IMR-90 (cell line): ENCODE measurements around the gene SNTG2. TPM values are rescaled to one million over a fixed set of nuclear protein-coding genes. Genes with fewer than 3 reads are reported as not detected.

Experiments
- ATAC-seq: fragments of 200-7000 bp; cut with Tn5 transposase; 2 replicates; pipeline ENCODE4 v1.9.1; 2020; ENCODE audit warnings: low read depth, mild to moderate bottlenecking, moderate library complexity
- BruUV-seq: library from RNA; stranded (reverse); fragments of 400-500 nt; replicated peaks from 2 replicates; lab custom pipeline; 2021; lab: Mats Ljungman, UMichigan
- CTCF ChIA-PET: fragments of 300-600 bp; formaldehyde crosslinking; extraction: SDS; loops from one replicate; lab custom pipeline; 2021; ENCODE audit warnings: antibody characterized with exemption; lab: Yijun Ruan, JAX
- POLR2A ChIA-PET: fragments of 300-600 bp; sonication (Branson Sonifier 250); formaldehyde crosslinking; loops from one replicate; lab custom pipeline; 2022; ENCODE audit warnings: antibody characterized with exemption; ENCODE audit not compliant: unreplicated experiment; lab: Charles Lee
- DNase-seq: peaks from one replicate; pipeline ENCODE4 v3.0.0; 2013
- H2AFZ ChIP-seq: replicated peaks from 2 replicates; pipeline ENCODE3; 2013; ENCODE audit warnings: low read length, mild to moderate bottlenecking; ENCODE audit not compliant: poor library complexity
- H2AK5ac ChIP-seq: 2 replicates; pipeline ENCODE4 v1.6.1; 2013; ENCODE audit warnings: low read depth, low read length, inconsistent platforms
- H2AK9ac ChIP-seq: replicated peaks from 2 replicates; pipeline ENCODE3; 2013; ENCODE audit warnings: mild to moderate bottlenecking, low read depth, low read length, moderate library complexity; ENCODE audit not compliant: poor library complexity
- H2BK120ac ChIP-seq: 2 replicates; pipeline ENCODE4 v1.6.1; 2013; ENCODE audit warnings: low read depth, low read length, inconsistent platforms
- H2BK15ac ChIP-seq: 3 replicates; pipeline ENCODE4 v1.6.1; 2013; ENCODE audit warnings: low read depth, low read length, inconsistent platforms
- H2BK20ac ChIP-seq: 2 replicates; pipeline ENCODE4 v1.6.1; 2013; ENCODE audit warnings: low read depth, mild to moderate bottlenecking, inconsistent platforms, low read length, moderate library complexity
- H2BK5ac ChIP-seq: 2 replicates; pipeline ENCODE4 v1.6.1; 2013; ENCODE audit warnings: mild to moderate bottlenecking, low read depth, low read length, inconsistent platforms; ENCODE audit not compliant: poor library complexity, severe bottlenecking
- H3K14ac ChIP-seq: replicated peaks from 2 replicates; pipeline ENCODE4 v1.6.1; 2013; ENCODE audit warnings: low read depth, low read length, inconsistent platforms
- H3K18ac ChIP-seq: 2 replicates; pipeline ENCODE4 v1.6.1; 2013; ENCODE audit warnings: low read depth, low read length, control low read depth
- H3K23ac ChIP-seq: 2 replicates; pipeline ENCODE4 v1.6.1; 2013; ENCODE audit warnings: low read depth, low read length, inconsistent platforms
- H3K27ac ChIP-seq: 2 replicates; pipeline ENCODE4 v1.5.1; 2013; ENCODE audit warnings: mild to moderate bottlenecking, control low read depth, low read length; ENCODE audit not compliant: insufficient read depth
- H3K27me3 ChIP-seq: 2 replicates; pipeline ENCODE4 v1.6.1; 2013; ENCODE audit warnings: low read length; ENCODE audit not compliant: control insufficient read depth, insufficient read depth
- H3K36me3 ChIP-seq: 2 replicates; pipeline ENCODE4 v1.6.1; 2013; ENCODE audit warnings: low read length, mixed read lengths; ENCODE audit not compliant: control insufficient read depth, insufficient read depth
- H3K4ac ChIP-seq: 2 replicates; pipeline ENCODE4 v1.6.1; 2013; ENCODE audit warnings: low read depth, low read length, inconsistent platforms
- H3K4me1 ChIP-seq: 2 replicates; pipeline ENCODE4 v1.6.1; 2013; ENCODE audit warnings: low read length, mixed read lengths; ENCODE audit not compliant: control insufficient read depth, insufficient read depth
- H3K4me2 ChIP-seq: 2 replicates; pipeline ENCODE4 v1.6.1; 2013; ENCODE audit warnings: low read depth, mild to moderate bottlenecking, control low read depth, low read length, moderate library complexity
- H3K4me3 ChIP-seq: 2 replicates; pipeline ENCODE4 v1.5.1; 2013; ENCODE audit warnings: low read depth, mild to moderate bottlenecking, control low read depth, low read length, moderate library complexity; ENCODE audit not compliant: insufficient read depth
- H3K56ac ChIP-seq: 2 replicates; pipeline ENCODE4 v1.6.1; 2013; ENCODE audit warnings: low read length, inconsistent platforms; ENCODE audit not compliant: insufficient read depth; ENCODE audit errors: extremely low read depth
- H3K79me1 ChIP-seq, 2 experiments: 2 replicates each; pipeline ENCODE4 v1.6.1; 2013; ENCODE audit warnings: low read length in 2 of 2, inconsistent platforms in 1 of 2, low read depth in 1 of 2
- H3K9ac ChIP-seq: 2 replicates; pipeline ENCODE4 v1.6.1; 2013; ENCODE audit warnings: low read depth, low read length, control low read depth
- H3K9me1 ChIP-seq: 2 replicates; pipeline ENCODE4 v1.6.1; 2013; ENCODE audit warnings: low read length, inconsistent platforms; ENCODE audit not compliant: insufficient read depth
- H3K9me3 ChIP-seq: 2 replicates; pipeline ENCODE4 v1.6.1; 2013; ENCODE audit warnings: low read length; ENCODE audit not compliant: control insufficient read depth, insufficient read depth
- H4K20me1 ChIP-seq: 2 replicates; pipeline ENCODE4 v1.6.1; 2013; ENCODE audit warnings: low read length, inconsistent platforms; ENCODE audit not compliant: insufficient read depth
- H4K5ac ChIP-seq: 2 replicates; pipeline ENCODE4 v1.6.1; 2013; ENCODE audit warnings: mild to moderate bottlenecking, low read depth, low read length, control low read depth
- H4K8ac ChIP-seq, 2 experiments: 2 replicates each; pipeline ENCODE4 v1.6.1; 2013; ENCODE audit warnings: low read depth in 2 of 2, low read length in 2 of 2, control low read depth in 1 of 2, inconsistent platforms in 1 of 2
- H4K91ac ChIP-seq: 2 replicates; pipeline ENCODE4 v1.6.1; 2013; ENCODE audit warnings: low read depth, low read length, inconsistent platforms; ENCODE audit not compliant: insufficient read depth
- BHLHE40 ChIP-seq: fragments of 150-350 bp; IDR thresholded peaks from 2 replicates; pipeline ENCODE4 v1.6.1; 2016; ENCODE audit warnings: mild to moderate bottlenecking, low read depth, low read length
- CEBPB ChIP-seq: IDR thresholded peaks from 2 replicates; pipeline ENCODE4 v1.6.1; 2012; ENCODE audit warnings: low read depth, low read length, improper control_type of control experiment
- CHD1 ChIP-seq: IDR thresholded peaks from 2 replicates; pipeline ENCODE4 v1.6.1; 2012; ENCODE audit warnings: low read depth, low read length, improper control_type of control experiment
- MAFK ChIP-seq: IDR thresholded peaks from 2 replicates; pipeline ENCODE4 v1.6.1; 2012; ENCODE audit warnings: low read depth, low read length, improper control_type of control experiment
- MAZ ChIP-seq: IDR thresholded peaks from 2 replicates; pipeline ENCODE4 v1.6.1; 2012; ENCODE audit warnings: low read depth, mild to moderate bottlenecking, low read length, improper control_type of control experiment, moderate library complexity, borderline replicate concordance
- MXI1 ChIP-seq: IDR thresholded peaks from 2 replicates; pipeline ENCODE4 v1.6.1; 2012; ENCODE audit warnings: low read depth, mild to moderate bottlenecking, low read length, moderate library complexity, borderline replicate concordance
- NFE2L2 ChIP-seq: fragments of 150-350 bp; IDR thresholded peaks from 2 replicates; pipeline ENCODE4 v1.6.1; 2016; ENCODE audit warnings: low read depth, mild to moderate bottlenecking, low read length
- POLR2A ChIP-seq: IDR thresholded peaks from 2 replicates; pipeline ENCODE4 v1.6.1; 2012; ENCODE audit warnings: mild to moderate bottlenecking, low read depth, low read length
- RAD21 ChIP-seq: IDR thresholded peaks from 2 replicates; pipeline ENCODE4 v1.6.1; 2012; ENCODE audit warnings: low read length, improper control_type of control experiment
- RCOR1 ChIP-seq: IDR thresholded peaks from 2 replicates; pipeline ENCODE4 v1.6.1; 2012; ENCODE audit warnings: mild to moderate bottlenecking, low read length, improper control_type of control experiment; ENCODE audit not compliant: insufficient replicate concordance
- RFX5 ChIP-seq: IDR thresholded peaks from 2 replicates; pipeline ENCODE4 v1.8.0; 2012; ENCODE audit warnings: low read depth, mild to moderate bottlenecking, low read length, moderate library complexity
- SMC3 ChIP-seq: fragments of 150-350 bp; IDR thresholded peaks from 2 replicates; pipeline ENCODE4 v1.6.1; 2016; ENCODE audit warnings: low read depth, mild to moderate bottlenecking, antibody characterized with exemption, low read length, moderate library complexity
- WGBS, 2 experiments: methylation state at CpG; one replicate each; pipeline versions ENCODE4 v1.1.5 to v1.1.7; 2013; ENCODE audit warnings: missing lambda C conversion rate in 2 of 2; ENCODE audit not compliant: insufficient read length in 1 of 2; ENCODE audit errors: extremely low coverage in 2 of 2; 5-methylcytosine and 5-hydroxymethylcytosine counted together
- dilution Hi-C: fragments of 300-500 bp; cut with HindIII; formaldehyde crosslinking; loops from one replicate; pipeline ENCODE4 v1.14.3; 2018; ENCODE audit warnings: low sequenced_read_pairs; ENCODE audit not compliant: unreplicated experiment
- in situ Hi-C: fragments of 300-500 bp; cut with MboI; formaldehyde crosslinking; loops from 3 replicates; pipeline ENCODE4 v1.14.3; 2019; ENCODE audit warnings: low sequenced_read_pairs, inconsistent platforms, mixed read lengths
- intact Hi-C: fragments of 100-400 bp; cut with micrococcal nuclease; formaldehyde crosslinking; loops from 2 replicates; pipeline ENCODE4 v1.10.0; 2022
- polyA plus RNA-seq, 3 experiments: library from polyadenylated mRNA; depleted of rRNA; stranded (reverse); fragments of >200 nt; gene quantifications; 2 replicates each; pipeline ENCODE4 v1.2.3, GENCODE V29; 2012; ENCODE audit warnings: low replicate concordance in 1 of 3
- total RNA-seq: library from RNA; depleted of rRNA; stranded (reverse); fragments of >200 nt; gene quantifications from 2 replicates; pipeline ENCODE4 v1.2.3, GENCODE V29; 2012
- TF ChIP-seq, protein P1 (sequence below): fragments of 150-350 bp; IDR thresholded peaks from 2 replicates; pipeline ENCODE4 v1.6.1; 2016; ENCODE audit warnings: low read depth, mild to moderate bottlenecking, low read length, moderate library complexity, borderline replicate concordance
- TF ChIP-seq, protein P2 (sequence below): conservative IDR thresholded peaks from 2 replicates; pipeline ENCODE4 v1.5.1; 2012; ENCODE audit warnings: mild to moderate bottlenecking, low read depth, low read length, improper control_type of control experiment
- TF ChIP-seq, protein P3 (sequence below): fragments of 150-350 bp; IDR thresholded peaks from 2 replicates; pipeline ENCODE4 v1.6.1; 2017; ENCODE audit warnings: mild to moderate bottlenecking, antibody characterized with exemption, low read length, low read depth

SNTG2 gene
- total and polyA plus RNA-seq, 2 of the 4 experiments (the other 2 are of a cell fraction): under 0.01 to 0.17 TPM

DNA sequence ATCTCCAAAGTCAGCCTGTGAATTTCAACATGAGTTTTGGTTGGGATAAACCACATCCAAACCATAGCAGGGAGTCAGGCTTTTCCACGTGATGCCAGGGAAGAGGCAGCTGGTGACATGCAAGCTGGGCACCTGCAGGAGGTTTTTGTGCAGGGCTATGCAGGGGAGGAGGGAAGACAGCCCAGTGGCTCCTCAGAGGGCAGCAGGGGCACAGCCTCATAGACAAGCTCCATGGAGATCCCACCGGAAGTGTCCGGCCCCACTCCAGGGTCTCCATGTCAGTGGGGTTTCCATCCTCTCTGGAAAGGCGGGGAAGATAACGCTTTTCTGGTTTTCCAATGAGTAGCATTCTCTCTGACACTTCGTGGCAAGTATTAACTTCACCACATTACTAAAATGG, 327.0 kb downstream of the SNTG2 start:
- H3K4me3 ChIP-seq: no peak overlapping the region
- H3K4me1 ChIP-seq: no peaks in the 10 kb centered on the region
- no peak overlapping the region for H3K14ac ChIP-seq
- no peak overlapping the region; the same call in 1 of the 2 replicates for H3K56ac ChIP-seq
- in situ Hi-C loops: no loop called here
- no TSS peak for BruUV-seq
- dilution Hi-C loops: no loop called here
- no peak overlapping the region for H3K4ac ChIP-seq
- no peak overlapping the region for H4K91ac ChIP-seq
- no peak overlapping the region for H2BK120ac ChIP-seq
- H4K8ac ChIP-seq: no peak overlapping the region
- H2AK9ac ChIP-seq: no peak overlapping the region
- H3K36me3 ChIP-seq: no peaks in the 10 kb centered on the region
- no peak overlapping the region for H2AFZ ChIP-seq
- H3K9me1 ChIP-seq: no peaks in the 10 kb centered on the region; the same call in 1 of the 2 replicates
- no peaks in the 10 kb centered on the region for H4K20me1 ChIP-seq
- no peak overlapping the region for H3K18ac ChIP-seq
- no CpG with 5 or more reads among the region's 6 CpGs for whole genome bisulfite sequencing, 2 experiments
- DNase-seq: no peak
- CTCF ChIA-PET: no interaction called here
- POLR2A ChIA-PET: no interaction called here
- no peaks in the 10 kb centered on the region for H3K27me3 ChIP-seq
- ATAC-seq: no peak
- H2BK20ac ChIP-seq: no peak overlapping the region
- peaks cover 20% of the 10 kb centered on the region for H3K9me3 ChIP-seq
- H2BK15ac ChIP-seq: no peak overlapping the region
- H3K4me2 ChIP-seq: no peak overlapping the region
- no peak overlapping the region for H4K5ac ChIP-seq
- no peak overlapping the region for H3K27ac ChIP-seq
- H2AK5ac ChIP-seq: no peak overlapping the region
- no peak overlapping the region for H3K23ac ChIP-seq
- TF ChIP-seq CEBPB: no peak
- TF ChIP-seq, protein P1, sequence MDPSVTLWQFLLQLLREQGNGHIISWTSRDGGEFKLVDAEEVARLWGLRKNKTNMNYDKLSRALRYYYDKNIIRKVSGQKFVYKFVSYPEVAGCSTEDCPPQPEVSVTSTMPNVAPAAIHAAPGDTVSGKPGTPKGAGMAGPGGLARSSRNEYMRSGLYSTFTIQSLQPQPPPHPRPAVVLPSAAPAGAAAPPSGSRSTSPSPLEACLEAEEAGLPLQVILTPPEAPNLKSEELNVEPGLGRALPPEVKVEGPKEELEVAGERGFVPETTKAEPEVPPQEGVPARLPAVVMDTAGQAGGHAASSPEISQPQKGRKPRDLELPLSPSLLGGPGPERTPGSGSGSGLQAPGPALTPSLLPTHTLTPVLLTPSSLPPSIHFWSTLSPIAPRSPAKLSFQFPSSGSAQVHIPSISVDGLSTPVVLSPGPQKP: no peak
- TF ChIP-seq, protein P2, sequence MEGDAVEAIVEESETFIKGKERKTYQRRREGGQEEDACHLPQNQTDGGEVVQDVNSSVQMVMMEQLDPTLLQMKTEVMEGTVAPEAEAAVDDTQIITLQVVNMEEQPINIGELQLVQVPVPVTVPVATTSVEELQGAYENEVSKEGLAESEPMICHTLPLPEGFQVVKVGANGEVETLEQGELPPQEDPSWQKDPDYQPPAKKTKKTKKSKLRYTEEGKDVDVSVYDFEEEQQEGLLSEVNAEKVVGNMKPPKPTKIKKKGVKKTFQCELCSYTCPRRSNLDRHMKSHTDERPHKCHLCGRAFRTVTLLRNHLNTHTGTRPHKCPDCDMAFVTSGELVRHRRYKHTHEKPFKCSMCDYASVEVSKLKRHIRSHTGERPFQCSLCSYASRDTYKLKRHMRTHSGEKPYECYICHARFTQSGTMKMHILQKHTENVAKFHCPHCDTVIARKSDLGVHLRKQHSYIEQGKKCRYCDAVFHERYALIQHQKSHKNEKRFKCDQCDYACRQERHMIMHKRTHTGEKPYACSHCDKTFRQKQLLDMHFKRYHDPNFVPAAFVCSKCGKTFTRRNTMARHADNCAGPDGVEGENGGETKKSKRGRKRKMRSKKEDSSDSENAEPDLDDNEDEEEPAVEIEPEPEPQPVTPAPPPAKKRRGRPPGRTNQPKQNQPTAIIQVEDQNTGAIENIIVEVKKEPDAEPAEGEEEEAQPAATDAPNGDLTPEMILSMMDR: no peak
- TF ChIP-seq MAFK: no peak
- TF ChIP-seq, protein P3, sequence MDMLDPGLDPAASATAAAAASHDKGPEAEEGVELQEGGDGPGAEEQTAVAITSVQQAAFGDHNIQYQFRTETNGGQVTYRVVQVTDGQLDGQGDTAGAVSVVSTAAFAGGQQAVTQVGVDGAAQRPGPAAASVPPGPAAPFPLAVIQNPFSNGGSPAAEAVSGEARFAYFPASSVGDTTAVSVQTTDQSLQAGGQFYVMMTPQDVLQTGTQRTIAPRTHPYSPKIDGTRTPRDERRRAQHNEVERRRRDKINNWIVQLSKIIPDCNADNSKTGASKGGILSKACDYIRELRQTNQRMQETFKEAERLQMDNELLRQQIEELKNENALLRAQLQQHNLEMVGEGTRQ: no peak
- no peak for TF ChIP-seq RAD21
- TF ChIP-seq MXI1: no peak
- TF ChIP-seq NFE2L2: no peak
- no peak for TF ChIP-seq MAZ
- TF ChIP-seq BHLHE40: no peak
- TF ChIP-seq RFX5: no peak
- TF ChIP-seq RCOR1: no peak
- no peak for TF ChIP-seq SMC3
- TF ChIP-seq POLR2A: no peak
- TF ChIP-seq CHD1: no peak
- no peaks in the 10 kb centered on the region for H3K79me1 ChIP-seq
- no peak overlapping the region for H3K9ac ChIP-seq
- intact Hi-C loops: no loop called here
- no peak overlapping the region for H2BK5ac ChIP-seq
